DOHH2 (cell line): ENCODE data around the gene DNAH3.

Experiments used
- CTCF ChIP-seq: fragments of 200-600 bp; sonication (generic); IDR thresholded peaks from one replicate; pipeline ENCODE4 v1.5.1; 2014; ENCODE audit warnings: antibody characterized with exemption, mild to moderate bottlenecking, low read depth, low read length; ENCODE audit not compliant: poor library complexity, severe bottlenecking
- EZH2phosphoT487 ChIP-seq: fragments of 200-600 bp; sonication (generic); IDR thresholded peaks from 2 replicates; pipeline ENCODE4 v1.6.1; 2017; ENCODE audit warnings: borderline replicate concordance, mild to moderate bottlenecking, antibody characterized with exemption, low read length, moderate library complexity, mixed read lengths

GRCh38 chr16:20889625-20890275 is 260.9 kb downstream of the DNAH3 start:
- TF ChIP-seq CTCF (no peak), EZH2phosphoT487 (no peak)
